HG03108 (cell line): ENCODE results near the gene LRRC53.
A peak's percentile ranks its signal among the peaks of the same experiment; 100 is the strongest.

Source experiments
- ATAC-seq: cut with Tn5 transposase; IDR thresholded peaks from one replicate; pipeline ENCODE4 v1.9.1; 2021; ENCODE audit warnings: moderate library complexity; ENCODE audit not compliant: unreplicated experiment

LRRC53 gene, protein sequence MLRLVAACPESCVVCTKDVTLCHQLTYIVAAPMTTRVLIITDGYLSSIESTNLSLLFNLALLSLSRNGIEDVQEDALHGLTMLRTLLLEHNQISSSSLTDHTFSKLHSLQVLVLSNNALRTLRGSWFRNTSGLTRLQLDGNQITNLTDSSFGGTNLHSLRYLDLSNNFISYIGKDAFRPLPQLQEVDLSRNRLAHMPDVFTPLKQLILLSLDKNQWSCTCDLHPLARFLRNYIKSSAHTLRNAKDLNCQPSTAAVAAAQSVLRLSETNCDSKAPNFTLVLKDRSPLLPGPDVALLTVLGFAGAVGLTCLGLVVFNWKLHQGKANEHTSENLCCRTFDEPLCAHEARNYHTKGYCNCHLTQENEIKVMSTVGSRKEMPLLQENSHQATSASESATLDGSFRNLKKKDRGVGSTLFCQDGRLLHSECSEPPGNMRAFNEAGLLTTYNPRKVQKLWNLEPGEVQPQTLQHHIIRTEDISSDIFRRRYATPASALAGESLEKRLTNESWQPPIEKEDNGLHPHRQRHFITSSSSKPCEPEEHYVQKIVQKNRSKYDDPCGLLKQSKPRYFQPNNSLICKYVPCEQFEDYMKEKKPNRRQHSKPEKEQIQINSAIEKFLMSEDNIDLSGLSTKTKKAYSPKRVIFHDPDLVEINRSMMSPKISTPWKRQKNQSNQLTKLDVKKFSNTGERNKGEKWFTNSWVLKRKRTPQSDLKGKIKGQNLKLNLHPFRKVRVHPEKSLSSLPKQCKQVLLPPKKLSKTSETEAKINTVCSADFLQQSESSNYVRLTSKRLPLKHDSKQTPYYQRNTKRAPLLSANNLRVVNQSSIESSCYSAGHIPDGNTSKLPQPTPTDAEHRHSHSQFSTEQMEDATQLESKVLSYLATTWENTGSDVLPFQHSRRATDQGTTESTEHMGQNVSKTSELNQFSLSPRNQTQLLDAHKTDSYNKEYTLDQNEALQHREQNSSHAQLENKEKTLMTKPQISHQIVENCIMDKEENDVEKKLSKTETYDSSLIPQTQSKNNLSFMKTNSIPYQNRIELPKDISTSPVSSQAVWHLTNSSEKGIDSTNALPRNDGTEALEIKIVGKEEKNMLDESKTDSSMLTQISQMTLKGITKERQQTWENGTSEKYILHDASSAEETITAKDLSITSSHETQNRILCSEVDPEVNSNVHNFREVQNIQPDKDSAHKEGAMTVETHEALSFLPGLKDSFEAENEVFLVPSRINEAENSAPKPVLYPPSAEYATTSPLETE

GRCh38 chr1:74512170-74512915 is at the start of gene LRRC53:
TSS of gene LRRC53 (minus strand) at chr1:74512611. CDS start at chr1:74483349, 29,262 bp downstream.
- no peak for ATAC-seq

GRCh38 chr1:74549932-74550331 is 37.5 kb upstream of the LRRC53 start:
- no peak for ATAC-seq

- ATAC-seq, result no peak
Observed at GRCh38 chr1:74548961-74549750, 36.7 kb upstream of the LRRC53 start.

DNA sequence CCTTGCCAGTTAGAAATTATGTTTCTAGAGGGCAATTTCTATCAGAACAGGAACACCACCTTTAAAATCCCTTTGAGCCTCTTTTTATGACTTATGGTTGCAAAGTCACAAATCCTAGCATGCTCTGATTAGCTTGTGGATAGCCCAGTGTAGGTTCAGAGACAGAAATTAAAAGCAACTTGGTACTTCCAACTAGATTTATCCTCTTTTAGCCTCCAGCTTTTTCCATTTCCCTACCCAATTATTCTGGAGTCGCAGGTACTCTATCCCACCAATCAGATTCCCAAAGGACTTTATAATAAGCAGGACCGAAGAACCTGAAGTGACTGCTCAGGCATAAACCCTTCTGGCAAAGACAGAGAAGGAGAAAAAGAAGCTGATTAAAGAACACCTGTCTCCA is 33.4 kb upstream of the LRRC53 start:
- no peak for ATAC-seq

DNA sequence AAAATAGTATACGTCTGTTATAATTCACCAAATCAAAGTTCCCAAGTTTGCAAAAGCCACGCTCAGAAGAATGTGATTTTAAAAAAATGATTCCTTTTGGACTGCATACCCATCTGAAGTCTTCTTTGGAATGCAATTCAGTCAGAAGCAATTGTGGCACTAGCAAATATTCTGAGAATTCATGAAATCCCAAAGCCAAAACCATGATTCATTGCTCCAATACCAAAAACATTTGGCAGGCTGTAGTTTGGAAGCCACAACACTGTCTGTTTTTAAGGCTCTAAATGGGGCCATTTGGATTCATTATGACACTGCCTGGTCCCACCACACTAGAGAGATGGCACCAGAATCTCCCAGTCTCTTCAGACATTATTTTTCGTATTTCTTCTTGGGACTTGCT is 21.8 kb upstream of the LRRC53 start:
- ATAC-seq, result no peak

DNA sequence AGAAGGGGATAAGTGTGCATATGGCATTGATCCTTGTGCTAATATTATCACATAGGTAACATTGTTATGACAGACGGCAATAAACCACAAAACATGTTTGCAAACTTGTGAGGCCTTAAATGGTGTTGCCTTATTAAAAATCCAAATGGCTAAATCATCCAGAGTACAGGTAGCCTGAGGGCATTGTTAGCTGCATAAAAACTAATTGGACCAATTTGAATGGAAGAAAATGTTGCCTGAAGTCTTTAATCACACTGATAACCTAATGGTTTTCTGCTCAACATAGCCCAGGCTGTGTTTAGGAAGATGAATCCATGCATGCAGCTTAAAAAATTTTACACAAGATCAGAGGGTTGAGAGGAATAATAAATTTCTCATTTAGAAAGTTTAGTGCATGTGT is 19.4 kb upstream of the LRRC53 start:
- no peak for ATAC-seq

GRCh38 chr1:74530892-74531291 is 18.5 kb upstream of the LRRC53 start:
- no peak for ATAC-seq

- ATAC-seq, result no peak
Observed at GRCh38 chr1:74528123-74528522, 15.7 kb upstream of the LRRC53 start.

GRCh38 chr1:74526708-74527107 is 14.3 kb upstream of the LRRC53 start:
- no peak for ATAC-seq

- ATAC-seq, result no peak
Observed at GRCh38 chr1:74523873-74524480, 11.6 kb upstream of the LRRC53 start.

DNA sequence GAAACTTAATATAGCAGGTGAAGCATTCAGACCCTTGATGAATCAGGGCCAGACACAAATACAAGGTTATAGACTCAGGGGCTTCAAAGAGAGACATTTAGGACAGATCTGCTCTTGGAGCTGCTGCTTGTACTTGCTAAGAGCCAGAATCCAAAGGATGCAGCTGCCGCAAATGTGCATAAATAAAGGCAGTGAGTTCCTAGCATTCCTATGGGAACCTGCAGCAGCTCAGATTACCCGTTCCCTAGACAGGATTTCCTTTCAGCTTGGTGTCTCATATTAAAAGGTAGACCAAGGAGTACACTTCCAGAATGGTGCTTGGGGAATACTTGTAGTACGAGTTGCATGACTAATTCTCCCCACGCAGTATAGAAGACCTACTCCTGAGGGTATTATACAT is 9.7 kb upstream of the LRRC53 start:
- no peak for ATAC-seq

- peak; percentile 62 for ATAC-seq
Observed at GRCh38 chr1:74517599-74518051, 5.2 kb upstream of the LRRC53 start.

DNA sequence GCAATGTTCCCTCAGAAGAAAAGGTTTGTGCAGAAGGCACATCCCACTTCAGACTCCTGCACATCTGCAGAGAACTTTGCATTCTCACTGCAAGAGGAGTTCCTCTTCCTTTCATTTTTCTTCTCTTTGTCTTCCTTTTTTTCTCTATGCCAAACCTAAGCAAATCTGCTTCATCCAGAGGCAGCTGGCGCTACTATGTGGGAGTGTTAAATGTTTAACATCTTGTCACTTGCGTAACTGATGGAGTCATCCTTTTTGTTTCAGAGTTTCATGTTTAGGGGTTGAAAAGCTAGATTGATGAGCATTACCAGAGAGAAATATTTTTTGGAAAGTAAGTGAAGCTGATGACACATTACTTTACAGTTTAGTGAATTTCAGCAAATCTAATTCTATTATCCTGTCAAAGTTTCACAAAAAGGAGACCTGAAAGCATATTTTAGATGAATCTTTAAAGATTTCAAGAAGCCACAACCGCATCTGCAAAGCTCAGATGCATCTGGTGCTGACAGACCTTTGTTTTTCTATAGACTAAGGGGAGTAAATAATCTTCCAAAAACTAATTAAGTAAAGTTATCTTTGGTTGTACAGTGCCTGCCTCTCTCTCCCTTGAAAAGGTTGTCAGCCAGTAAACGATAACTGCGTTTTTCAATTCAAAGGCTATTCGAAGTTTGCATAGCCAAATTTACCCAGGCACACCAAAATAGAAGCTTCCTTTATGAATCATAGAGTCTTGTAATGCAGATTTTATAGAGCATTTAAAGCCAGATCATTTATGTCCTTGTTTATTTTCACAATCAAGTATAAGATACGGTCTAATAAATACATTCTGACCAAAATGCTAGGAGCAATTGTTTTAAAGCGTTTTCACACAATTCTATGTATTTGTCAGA is 1.2 kb upstream of the LRRC53 start:
- no peak for ATAC-seq

DNA sequence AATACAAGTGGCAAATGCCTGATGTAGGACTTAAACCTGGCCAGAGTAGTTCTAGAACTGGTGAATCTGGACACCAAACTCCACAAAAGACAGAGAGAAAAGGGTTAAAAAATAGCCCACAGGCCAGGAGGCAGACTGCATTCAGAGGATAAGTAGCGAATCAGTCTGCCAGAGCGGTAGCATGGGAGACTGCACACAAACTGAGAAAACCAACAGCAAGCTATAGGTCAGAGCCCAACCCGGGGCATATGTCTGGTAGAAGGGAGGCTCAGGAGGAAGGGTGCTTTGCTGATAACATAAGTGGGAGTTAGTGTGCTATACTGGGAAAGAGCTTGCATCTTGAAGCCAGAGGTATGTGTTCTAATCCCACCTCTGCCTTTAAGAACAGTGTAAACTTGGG is 4.0 kb downstream of the LRRC53 start:
- no peak for ATAC-seq

GRCh38 chr1:74505928-74506710 is 6.3 kb downstream of the LRRC53 start:
- no peak for ATAC-seq

GRCh38 chr1:74504933-74505512 is 7.4 kb downstream of the LRRC53 start:
- no peak for ATAC-seq
